ENCODE data around the gene SPAAR. TPM values are rescaled to one million over a fixed set of nuclear protein-coding genes. Genes with fewer than 3 reads are reported as not detected.

SPAAR gene
- total RNA-seq, 4 donors from 2014 or later, result 7.8 to 42.4 (median 12.8) TPM

GRCh38 chr9:35945341-35946018 lies 36.2 kb downstream of the SPAAR start:
- no peak for TF ChIP-seq CTCF (IDR thresholded peaks at IDR 0.05; ENCODE audit: low read depth)

- no peak for TF ChIP-seq CTCF (IDR thresholded peaks at IDR 0.05; ENCODE audit: low read depth)
Measured at GRCh38 chr9:35948451-35948850, 39.2 kb downstream of the SPAAR start.

GRCh38 chr9:35948901-35949318 lies 39.6 kb downstream of the SPAAR start:
- no peak for TF ChIP-seq CTCF (IDR thresholded peaks at IDR 0.05; ENCODE audit: low read depth)

GRCh38 chr9:35951736-35952135 lies 42.4 kb downstream of the SPAAR start:
- TF ChIP-seq CTCF (IDR thresholded peaks at IDR 0.05; ENCODE audit: low read depth), result no peak

- no peak for TF ChIP-seq CTCF (IDR thresholded peaks at IDR 0.05; ENCODE audit: low read depth)
Measured at GRCh38 chr9:35952526-35953191, 43.4 kb downstream of the SPAAR start.

GRCh38 chr9:35954942-35955546 lies 45.8 kb downstream of the SPAAR start:
- no peak for TF ChIP-seq CTCF (IDR thresholded peaks at IDR 0.05; ENCODE audit: low read depth)

- TF ChIP-seq CTCF (IDR thresholded peaks at IDR 0.05; ENCODE audit: low read depth), result no peak
Measured at GRCh38 chr9:35956651-35957050, 47.4 kb downstream of the SPAAR start.
